Hepatocyte (in vitro differentiated cells): ENCODE measurements around the gene CORO1C.

Experiments
- EZH2 ChIP-seq: fragments of 200-600 bp; sonication (generic); IDR thresholded peaks from 2 replicates; pipeline ENCODE4 v1.6.1; 2016; ENCODE audit warnings: antibody characterized with exemption, mild to moderate bottlenecking, borderline replicate concordance
- EZH2phosphoT487 ChIP-seq: fragments of 200-600 bp; sonication (generic); IDR thresholded peaks from one replicate; pipeline ENCODE4 v1.6.1; 2018; ENCODE audit warnings: antibody characterized with exemption, mild to moderate bottlenecking, low read depth, moderate library complexity; ENCODE audit not compliant: unreplicated experiment, severe bottlenecking
- TF ChIP-seq, protein P1 (sequence below): fragments of 200-600 bp; sonication (generic); IDR thresholded peaks from 2 replicates; pipeline ENCODE4 v1.5.1; 2016; ENCODE audit warnings: antibody characterized with exemption, mild to moderate bottlenecking; ENCODE audit not compliant: poor library complexity

DNA sequence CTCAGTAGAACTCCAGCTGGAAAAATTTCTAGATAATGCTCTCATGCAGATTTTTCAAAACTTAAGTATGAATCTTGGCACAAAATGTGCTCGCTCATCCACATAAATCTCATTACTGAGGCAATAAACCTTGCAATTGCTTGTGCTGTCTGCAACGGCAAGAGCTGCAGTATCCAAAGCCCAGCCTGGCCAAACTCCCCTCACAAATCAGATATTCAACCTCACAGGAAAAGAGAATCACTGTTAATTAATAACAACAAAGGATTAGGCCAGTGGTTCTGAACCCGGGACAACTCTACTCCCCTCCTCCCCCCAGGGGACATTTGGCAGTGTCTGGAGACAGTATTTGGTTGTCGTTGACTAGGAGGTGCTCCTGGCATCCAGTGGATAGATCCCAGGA is 19.2 kb upstream of the CORO1C start:
- TF ChIP-seq, protein P1, sequence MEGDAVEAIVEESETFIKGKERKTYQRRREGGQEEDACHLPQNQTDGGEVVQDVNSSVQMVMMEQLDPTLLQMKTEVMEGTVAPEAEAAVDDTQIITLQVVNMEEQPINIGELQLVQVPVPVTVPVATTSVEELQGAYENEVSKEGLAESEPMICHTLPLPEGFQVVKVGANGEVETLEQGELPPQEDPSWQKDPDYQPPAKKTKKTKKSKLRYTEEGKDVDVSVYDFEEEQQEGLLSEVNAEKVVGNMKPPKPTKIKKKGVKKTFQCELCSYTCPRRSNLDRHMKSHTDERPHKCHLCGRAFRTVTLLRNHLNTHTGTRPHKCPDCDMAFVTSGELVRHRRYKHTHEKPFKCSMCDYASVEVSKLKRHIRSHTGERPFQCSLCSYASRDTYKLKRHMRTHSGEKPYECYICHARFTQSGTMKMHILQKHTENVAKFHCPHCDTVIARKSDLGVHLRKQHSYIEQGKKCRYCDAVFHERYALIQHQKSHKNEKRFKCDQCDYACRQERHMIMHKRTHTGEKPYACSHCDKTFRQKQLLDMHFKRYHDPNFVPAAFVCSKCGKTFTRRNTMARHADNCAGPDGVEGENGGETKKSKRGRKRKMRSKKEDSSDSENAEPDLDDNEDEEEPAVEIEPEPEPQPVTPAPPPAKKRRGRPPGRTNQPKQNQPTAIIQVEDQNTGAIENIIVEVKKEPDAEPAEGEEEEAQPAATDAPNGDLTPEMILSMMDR, result no peak
- no peak for TF ChIP-seq EZH2
- TF ChIP-seq EZH2phosphoT487, result no peak
